Measurements from ENCODE around the gene ZBTB16. TPM values are rescaled to one million over a fixed set of nuclear protein-coding genes. Genes with fewer than 3 reads are reported as not detected.

ZBTB16 gene
- total RNA-seq, 1 experiment from 2014 or later, result 0.44 TPM

GRCh38 chr11:114251815-114252337 lies 192.4 kb downstream of the ZBTB16 start:
- intact Hi-C loops (cut with micrococcal nuclease; ENCODE audit: unreplicated experiment), result no loop called here
- no peak overlapping the region for H3K4me2 ChIP-seq

GRCh38 chr11:114252767-114253166 lies 193.3 kb downstream of the ZBTB16 start:
- Histone ChIP-seq H3K4me2 (no peak overlapping the region), H3K79me2 (ENCODE audit: low read depth) (no peaks in the 10 kb centered on the region), H3K9me2 (ENCODE audit: insufficient read depth) (no peaks in the 10 kb centered on the region), H3K36me3 (ENCODE audit: low read depth) (no peaks in the 10 kb centered on the region), H2AFZ (no peak overlapping the region), H3K9me3 (ENCODE audit: insufficient read depth, low read depth) (no peaks in the 10 kb centered on the region), H3K27me3 (ENCODE audit: insufficient read depth, low read depth) (peaks cover 90% of the 10 kb centered on the region), H3K4me1 (replicated peaks; ENCODE audit: insufficient read depth) (no peaks in the 10 kb centered on the region), H3K4me3 (no peak overlapping the region), H3K27ac (no peak overlapping the region), H4K20me1 (ENCODE audit: insufficient read depth) (no peaks in the 10 kb centered on the region), H3F3A (ENCODE audit: insufficient read depth, low read depth) (no peaks in the 10 kb centered on the region)
- TF ChIP-seq CTCF (conservative IDR thresholded peaks at IDR 0.05), result no peak
- intact Hi-C loops (cut with micrococcal nuclease; ENCODE audit: unreplicated experiment), result no loop called here
- BruUV-seq (replicated peaks), result no TSS peak
- POLR2A ChIA-PET (ENCODE audit: unreplicated experiment), result no interaction called here
- CTCF ChIA-PET, result no interaction called here
- no peak for DNase-seq

More at GRCh38 chr11:114251815-114252337, 192.4 kb downstream of the ZBTB16 start:
- Histone ChIP-seq H3K27ac (no peak overlapping the region), H3K4me1 (replicated peaks; ENCODE audit: insufficient read depth) (no peaks in the 10 kb centered on the region), H3K36me3 (ENCODE audit: low read depth) (no peaks in the 10 kb centered on the region), H3K27me3 (ENCODE audit: insufficient read depth, low read depth) (peaks cover 90% of the 10 kb centered on the region), H3K9me2 (ENCODE audit: insufficient read depth) (no peaks in the 10 kb centered on the region), H3K4me3 (no peak overlapping the region), H3F3A (ENCODE audit: insufficient read depth, low read depth) (no peaks in the 10 kb centered on the region), H4K20me1 (ENCODE audit: insufficient read depth) (no peaks in the 10 kb centered on the region), H3K79me2 (ENCODE audit: low read depth) (no peaks in the 10 kb centered on the region), H2AFZ (no peak overlapping the region), H3K9me3 (ENCODE audit: insufficient read depth, low read depth) (no peaks in the 10 kb centered on the region)
- POLR2A ChIA-PET (ENCODE audit: unreplicated experiment), result no interaction called here
- CTCF ChIA-PET, result no interaction called here
- TF ChIP-seq CTCF (conservative IDR thresholded peaks at IDR 0.05), result no peak
- no peak for TF ChIP-seq EZH2 (IDR thresholded peaks at IDR 0.05; ENCODE audit: low read depth)
- no peak for DNase-seq
- no TSS peak for BruUV-seq (replicated peaks)

GRCh38 chr11:114253771-114254170 lies 194.3 kb downstream of the ZBTB16 start:
- Histone ChIP-seq H4K20me1 (ENCODE audit: insufficient read depth) (no peaks in the 10 kb centered on the region), H3F3A (ENCODE audit: insufficient read depth, low read depth) (no peaks in the 10 kb centered on the region), H3K79me2 (ENCODE audit: low read depth) (no peaks in the 10 kb centered on the region), H3K9me3 (ENCODE audit: insufficient read depth, low read depth) (no peaks in the 10 kb centered on the region), H3K27me3 (ENCODE audit: insufficient read depth, low read depth) (peaks cover 90% of the 10 kb centered on the region), H3K4me1 (replicated peaks; ENCODE audit: insufficient read depth) (no peaks in the 10 kb centered on the region), H3K36me3 (ENCODE audit: low read depth) (no peaks in the 10 kb centered on the region), H3K27ac (no peak overlapping the region), H2AFZ (no peak overlapping the region), H3K9me2 (ENCODE audit: insufficient read depth) (no peaks in the 10 kb centered on the region), H3K4me3 (no peak overlapping the region), H3K4me2 (no peak overlapping the region)
- no peak for TF ChIP-seq EZH2 (IDR thresholded peaks at IDR 0.05; ENCODE audit: low read depth)
- no peak for TF ChIP-seq CTCF (conservative IDR thresholded peaks at IDR 0.05)
- BruUV-seq (replicated peaks), result no TSS peak
- intact Hi-C loops (cut with micrococcal nuclease; ENCODE audit: unreplicated experiment), result no loop called here
- POLR2A ChIA-PET (ENCODE audit: unreplicated experiment), result no interaction called here
- no peak for DNase-seq
- CTCF ChIA-PET, result no interaction called here
